Suprapubic skin (tissue), 4 donors: ENCODE data around the gene NPHP4. TPM values are rescaled to one million over a fixed set of nuclear protein-coding genes. Genes with fewer than 3 reads are reported as not detected.

Source experiments
- DNase-seq, 2 donors: peaks; one replicate each; pipeline ENCODE4 v3.0.0-alpha.2; 2019; ENCODE audit warnings: low spot score in 2 of 2
- H3K27ac ChIP-seq: fragments of 200-600 bp; sonication (generic); one replicate; pipeline ENCODE4 v1.5.1; 2019
- H3K27me3 ChIP-seq: fragments of 200-600 bp; sonication (generic); one replicate; pipeline ENCODE4 v1.5.1; 2019
- H3K36me3 ChIP-seq: fragments of 200-600 bp; sonication (generic); one replicate; pipeline ENCODE4 v1.5.1; 2019
- H3K4me1 ChIP-seq: fragments of 200-600 bp; sonication (generic); one replicate; pipeline ENCODE4 v1.5.1; 2019
- H3K4me3 ChIP-seq: fragments of 200-600 bp; sonication (generic); one replicate; pipeline ENCODE4 v1.5.1; 2019; ENCODE audit warnings: mild to moderate bottlenecking
- H3K9me3 ChIP-seq: fragments of 200-600 bp; sonication (generic); one replicate; pipeline ENCODE4 v1.5.1; 2019
- EP300 ChIP-seq: sonication (generic); formaldehyde crosslinking; IDR thresholded peaks from one replicate; pipeline ENCODE4 v1.6.1; 2017; ENCODE audit warnings: antibody characterized with exemption
- POLR2A ChIP-seq, 2 donors: fragments of 450-650 bp; IDR thresholded peaks; one replicate each; pipeline ENCODE4 v1.6.1; 2017; ENCODE audit warnings: antibody characterized with exemption in 2 of 2, mild to moderate bottlenecking in 2 of 2, moderate library complexity in 2 of 2
- POLR2AphosphoS5 ChIP-seq, 3 donors: sonication (generic); formaldehyde crosslinking; IDR thresholded peaks; one replicate each; pipeline ENCODE4 v1.6.1; 2017; ENCODE audit warnings: antibody characterized with exemption in 3 of 3
- whole genome bisulfite sequencing: methylation state at CpG from one replicate; pipeline ENCODE4 v1.1.5; 2018; 5-methylcytosine and 5-hydroxymethylcytosine counted together
- total RNA-seq, 4 donors: library from RNA; depleted of rRNA; stranded (reverse); fragments of >200 nt; gene quantifications; one replicate each; pipeline ENCODE4 v1.1.0, GENCODE V29; 2016
- TF ChIP-seq, protein P1 (sequence below), 2 donors: fragments of 200-600 bp in 1 of 2; fragments of 450-650 bp in 1 of 2; sonication (generic) in 1 of 2; IDR thresholded peaks; one replicate each; pipeline ENCODE4 v1.5.1; 2016 to 2019; ENCODE audit warnings: antibody characterized with exemption in 2 of 2, mild to moderate bottlenecking in 1 of 2, moderate library complexity in 1 of 2

Gene NPHP4
- total RNA-seq, 4 donors from 2014 or later: 26.3 to 33.7 (median 29.1) TPM

DNA sequence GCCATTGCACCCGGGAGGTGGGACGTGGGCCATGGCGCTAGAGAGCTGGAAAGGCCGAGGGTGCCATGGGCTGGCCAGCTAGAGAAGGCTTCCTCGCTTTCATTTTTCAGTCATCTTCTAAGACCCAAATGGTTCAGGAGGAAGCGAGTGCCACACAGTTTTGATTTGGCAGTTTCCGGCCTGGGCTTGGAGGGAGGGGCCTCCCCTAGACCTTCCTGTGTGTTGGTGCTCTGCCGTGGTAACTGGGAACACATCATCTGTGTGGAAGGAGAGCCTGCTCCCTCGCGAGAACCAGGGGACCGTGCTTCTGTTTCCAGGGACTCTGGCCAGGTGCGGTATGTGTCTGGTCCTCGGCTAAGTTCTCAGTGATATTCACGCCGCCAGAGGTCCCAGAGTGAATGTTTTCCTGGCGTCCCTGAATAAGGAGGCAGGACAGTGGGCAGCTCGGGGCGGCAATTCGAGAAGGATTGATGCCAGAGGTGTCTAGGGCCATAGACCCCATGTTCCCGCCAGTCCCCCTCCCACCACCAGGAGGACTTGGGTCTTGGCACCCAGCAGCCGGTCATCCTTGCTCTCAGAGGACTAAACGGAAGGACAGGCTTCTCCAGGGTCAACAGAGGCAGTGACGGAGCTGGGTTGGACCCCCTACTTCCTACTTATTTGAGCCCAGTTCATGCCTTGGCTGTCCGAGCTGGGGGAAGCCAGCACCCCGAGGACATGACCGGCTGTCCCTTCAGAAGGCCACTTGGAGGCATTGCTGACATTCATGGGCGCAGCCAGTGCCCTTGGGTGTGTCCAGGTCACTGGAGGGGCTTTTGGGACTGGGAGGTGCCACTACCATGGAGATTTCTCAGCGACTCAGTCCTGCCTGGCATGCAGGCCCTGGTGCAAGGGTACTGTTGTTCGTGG, 2.7 kb upstream of the NPHP4 start:
- TF ChIP-seq POLR2A (IDR thresholded peaks at IDR 0.05): no peak
- DNase-seq: no peak
- H3K36me3 ChIP-seq: no peaks in the 10 kb centered on the region
- H3K4me1 ChIP-seq: peaks cover 31% of the 10 kb centered on the region
- no peaks in the 10 kb centered on the region for H3K27me3 ChIP-seq
- 88% methylated on average over 19 of the region's 29 CpGs for WGBS
- H3K27ac ChIP-seq: no peak overlapping the region
- H3K9me3 ChIP-seq: no peaks in the 10 kb centered on the region
- no peak overlapping the region for H3K4me3 ChIP-seq

DNA sequence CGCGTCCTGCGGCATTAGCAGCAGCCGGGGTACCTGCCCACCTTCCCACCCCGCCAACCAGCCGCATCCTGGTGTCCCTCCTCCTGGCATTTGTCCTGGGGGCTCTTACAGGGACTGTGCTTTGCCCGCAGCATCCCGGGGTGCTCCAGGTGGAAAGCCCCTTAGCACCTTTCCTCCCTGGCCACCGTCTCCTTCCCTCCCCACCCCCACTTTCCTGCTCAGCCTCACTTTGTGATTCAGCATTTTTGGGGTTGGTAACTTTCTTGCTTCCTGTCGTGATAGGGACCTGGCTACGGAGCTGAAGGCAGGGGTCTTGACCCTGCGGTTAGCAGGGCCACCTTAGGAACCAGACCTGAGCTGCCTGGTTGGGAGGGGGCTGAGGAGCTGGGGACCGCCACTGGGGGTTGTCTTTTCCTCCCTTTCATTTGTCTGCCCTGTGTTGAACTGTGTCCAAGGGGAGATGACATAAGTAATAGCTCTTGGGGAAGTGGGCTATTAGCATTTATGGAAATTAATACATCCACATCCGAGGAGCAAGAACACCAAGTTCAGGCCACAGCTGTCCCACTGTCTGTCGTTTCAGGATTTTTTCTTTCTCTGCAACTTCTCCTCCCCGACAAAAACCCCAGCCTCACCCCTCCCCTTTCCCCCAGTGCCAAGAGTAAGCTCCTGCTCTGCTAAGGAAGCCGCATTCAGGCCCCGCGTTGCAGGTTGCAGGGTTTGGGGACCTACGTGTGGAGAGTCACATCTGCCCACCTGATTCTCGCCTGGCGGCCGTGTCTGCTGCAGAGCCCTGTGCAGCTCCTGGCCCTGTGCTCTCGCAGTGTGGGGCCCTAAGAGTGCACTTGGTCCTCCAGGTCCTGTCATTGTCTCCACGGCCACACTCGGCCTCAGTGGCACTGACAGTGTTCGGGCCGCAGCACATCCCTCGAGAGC, 1.6 kb upstream of the NPHP4 start:
- Histone ChIP-seq H3K4me3 (peak overlapping the region; percentile 79), H3K36me3 (no peaks in the 10 kb centered on the region)
- 46% methylated on average over 29 of the region's 29 CpGs for whole genome bisulfite sequencing

DNA sequence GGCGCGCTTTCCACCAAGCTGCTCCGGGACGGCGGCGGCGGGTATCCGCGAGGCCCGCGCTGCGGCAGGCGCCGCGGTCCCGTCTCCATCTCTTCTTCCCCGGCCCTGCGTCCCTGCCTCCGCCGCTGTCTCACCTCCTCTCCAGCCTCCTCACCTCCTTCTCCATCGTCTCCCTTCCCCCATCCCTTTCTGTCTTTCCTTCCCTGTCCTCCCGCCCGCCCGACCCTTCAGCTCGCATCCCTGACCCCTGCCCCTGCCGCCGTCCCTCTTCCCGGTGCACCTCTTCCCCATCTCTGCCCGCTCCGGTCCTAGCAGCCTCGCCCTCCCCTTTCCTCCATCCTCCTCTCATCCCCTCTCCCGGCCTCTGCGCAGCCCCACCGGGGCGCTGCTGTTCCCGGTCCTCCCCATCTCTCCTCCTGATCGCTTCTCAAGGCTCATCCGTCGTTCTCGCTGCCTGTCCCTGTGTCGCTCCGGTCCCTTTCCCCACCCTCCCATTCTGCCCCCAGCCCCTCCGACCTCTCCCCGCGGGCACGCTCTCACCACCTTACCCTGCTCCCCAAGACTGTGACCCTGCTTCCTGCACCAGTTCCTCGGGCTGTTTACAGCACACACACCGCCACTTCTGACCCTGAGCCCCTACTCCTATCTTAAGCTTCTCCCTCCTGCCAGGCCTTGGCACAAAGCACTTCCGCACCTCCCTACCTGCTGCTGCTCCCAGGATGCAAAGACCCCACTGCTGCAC, 760 bp upstream of the NPHP4 start:
- H3K9me3 ChIP-seq: no peaks in the 10 kb centered on the region
- no peak for DNase-seq
- WGBS: under 1% methylated on average over 49 of the region's 49 CpGs
- H3K36me3 ChIP-seq: no peaks in the 10 kb centered on the region
- TF ChIP-seq, protein P1, sequence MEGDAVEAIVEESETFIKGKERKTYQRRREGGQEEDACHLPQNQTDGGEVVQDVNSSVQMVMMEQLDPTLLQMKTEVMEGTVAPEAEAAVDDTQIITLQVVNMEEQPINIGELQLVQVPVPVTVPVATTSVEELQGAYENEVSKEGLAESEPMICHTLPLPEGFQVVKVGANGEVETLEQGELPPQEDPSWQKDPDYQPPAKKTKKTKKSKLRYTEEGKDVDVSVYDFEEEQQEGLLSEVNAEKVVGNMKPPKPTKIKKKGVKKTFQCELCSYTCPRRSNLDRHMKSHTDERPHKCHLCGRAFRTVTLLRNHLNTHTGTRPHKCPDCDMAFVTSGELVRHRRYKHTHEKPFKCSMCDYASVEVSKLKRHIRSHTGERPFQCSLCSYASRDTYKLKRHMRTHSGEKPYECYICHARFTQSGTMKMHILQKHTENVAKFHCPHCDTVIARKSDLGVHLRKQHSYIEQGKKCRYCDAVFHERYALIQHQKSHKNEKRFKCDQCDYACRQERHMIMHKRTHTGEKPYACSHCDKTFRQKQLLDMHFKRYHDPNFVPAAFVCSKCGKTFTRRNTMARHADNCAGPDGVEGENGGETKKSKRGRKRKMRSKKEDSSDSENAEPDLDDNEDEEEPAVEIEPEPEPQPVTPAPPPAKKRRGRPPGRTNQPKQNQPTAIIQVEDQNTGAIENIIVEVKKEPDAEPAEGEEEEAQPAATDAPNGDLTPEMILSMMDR (IDR thresholded peaks at IDR 0.05): no peak
- no peak for TF ChIP-seq EP300
- no peak for TF ChIP-seq POLR2AphosphoS5 (IDR thresholded peaks at IDR 0.05)
- TF ChIP-seq POLR2A (IDR thresholded peaks at IDR 0.05): no peak
- no peaks in the 10 kb centered on the region for H3K27me3 ChIP-seq
- H3K27ac ChIP-seq: no peak overlapping the region
- H3K4me3 ChIP-seq: peak overlapping the region; percentile 79
- H3K4me1 ChIP-seq: peaks cover 31% of the 10 kb centered on the region

More for the DNA sequence above, 1.6 kb upstream of the NPHP4 start:
- no peak overlapping the region for H3K27ac ChIP-seq
- DNase-seq: no peak
- no peaks in the 10 kb centered on the region for H3K9me3 ChIP-seq
- peaks cover 31% of the 10 kb centered on the region for H3K4me1 ChIP-seq
- no peaks in the 10 kb centered on the region for H3K27me3 ChIP-seq
- TF ChIP-seq, protein P1 (IDR thresholded peaks at IDR 0.05): no peak
- TF ChIP-seq POLR2AphosphoS5 (IDR thresholded peaks at IDR 0.05): no peak
- TF ChIP-seq POLR2A (IDR thresholded peaks at IDR 0.05): no peak
- no peak for TF ChIP-seq EP300

DNA sequence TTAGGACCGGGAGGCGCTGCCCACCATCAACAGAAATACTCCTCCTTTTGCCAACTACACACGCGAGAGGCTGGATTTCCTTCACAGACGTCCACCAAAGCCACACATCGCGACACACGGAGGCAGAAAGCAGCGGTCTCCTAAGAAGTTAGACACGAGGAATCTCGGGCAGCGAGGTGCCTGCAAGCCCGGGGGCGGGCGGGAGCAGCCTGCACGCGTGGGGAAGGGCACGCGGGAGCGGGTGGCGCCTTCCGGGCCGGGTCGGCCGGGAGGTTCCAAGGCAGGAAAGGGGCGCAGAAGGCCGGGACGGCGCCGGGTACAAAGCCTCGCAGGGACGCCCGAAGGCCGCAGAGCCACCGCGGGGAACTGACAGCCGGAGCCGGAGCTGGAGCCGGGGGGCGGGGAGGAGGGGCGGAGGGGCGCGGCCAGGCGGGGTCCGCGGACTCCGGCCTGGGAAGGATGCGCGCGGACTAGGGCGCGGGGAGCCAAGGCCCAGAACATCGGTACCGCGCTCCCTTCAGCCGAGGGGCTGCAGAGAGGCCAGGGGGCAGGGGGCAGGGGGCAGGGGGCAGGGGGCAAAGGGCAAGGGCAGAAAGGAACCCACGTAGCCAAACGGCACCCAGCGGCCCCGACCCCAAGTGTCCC, 722 bp downstream of the NPHP4 start:
- H3K27me3 ChIP-seq: no peaks in the 10 kb centered on the region
- TF ChIP-seq POLR2AphosphoS5 (IDR thresholded peaks at IDR 0.05) (no peak), EP300 (no peak), POLR2A (IDR thresholded peaks at IDR 0.05) (no peak)
- TF ChIP-seq, protein P1 (IDR thresholded peaks at IDR 0.05): no peak
- H3K9me3 ChIP-seq: no peaks in the 10 kb centered on the region
- H3K27ac ChIP-seq: peak overlapping the region; percentile 87
- peak overlapping the region; percentile 79 for H3K4me3 ChIP-seq
- peaks cover 31% of the 10 kb centered on the region for H3K4me1 ChIP-seq
- 0% methylated on average over 4 of the region's 60 CpGs for WGBS
- H3K36me3 ChIP-seq: no peaks in the 10 kb centered on the region
- DNase-seq: no peak

DNA sequence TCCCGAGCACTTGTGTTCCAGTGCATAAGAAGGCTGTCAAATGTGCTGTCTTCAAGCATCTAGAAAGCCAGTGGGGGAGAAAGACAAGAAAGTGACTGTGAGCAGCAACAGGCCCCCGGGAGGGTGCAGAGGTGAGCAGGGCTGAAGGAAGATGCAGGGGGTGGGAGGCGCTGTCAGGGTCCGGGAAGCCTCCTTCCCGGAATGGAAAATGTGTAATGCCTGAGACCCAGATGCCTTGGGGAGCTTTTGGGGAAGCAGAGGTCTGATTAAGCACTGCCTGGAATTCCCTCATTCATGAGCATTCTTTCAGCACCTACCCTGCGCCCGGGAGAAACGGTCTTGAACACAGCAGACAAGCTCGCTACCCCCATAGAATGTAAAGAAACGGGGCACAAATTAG, 1.3 kb downstream of the NPHP4 start:
- Histone ChIP-seq H3K9me3 (no peaks in the 10 kb centered on the region), H3K36me3 (no peaks in the 10 kb centered on the region), H3K27me3 (no peaks in the 10 kb centered on the region), H3K4me1 (peaks cover 31% of the 10 kb centered on the region), H3K4me3 (peak overlapping the region; percentile 79), H3K27ac (no peak overlapping the region)
- no peak for DNase-seq
- 40% methylated on average over 10 of the region's 10 CpGs for WGBS
- TF ChIP-seq, protein P1 (IDR thresholded peaks at IDR 0.05): no peak
- TF ChIP-seq EP300 (no peak), POLR2AphosphoS5 (IDR thresholded peaks at IDR 0.05) (no peak), POLR2A (IDR thresholded peaks at IDR 0.05) (no peak)
